Activated CD4-positive, alpha-beta memory T cell treated with anti-CD3 and anti-CD28 coated beads for 36 hours (primary cell): ENCODE results near the gene OPN1SW. TPM values are rescaled to one million over a fixed set of nuclear protein-coding genes. Genes with fewer than 3 reads are reported as not detected.

ENCODE experiments used
- CTCF ChIA-PET: fragments of 350-600 bp; sonication (Branson Sonifier 250); formaldehyde crosslinking; loops from one replicate; lab custom pipeline; 2021; ENCODE audit warnings: antibody characterized with exemption, inconsistent platforms; lab: Charles Lee
- POLR2A ChIA-PET: fragments of 350-600 bp; sonication (Branson Sonifier 250); formaldehyde crosslinking; loops from one replicate; lab custom pipeline; 2021; ENCODE audit warnings: antibody characterized with exemption; lab: Charles Lee
- DNase-seq: peaks from one replicate; pipeline ENCODE4 v3.0.0-alpha.2; 2020
- H3K27ac Mint-ChIP-seq: one replicate; pipeline ENCODE4 v1.8.0; 2021; ENCODE audit warnings: mixed read lengths
- H3K27me3 Mint-ChIP-seq: one replicate; pipeline ENCODE4 v1.8.0; 2021; ENCODE audit warnings: mixed read lengths
- H3K36me3 Mint-ChIP-seq: one replicate; pipeline ENCODE4 v1.8.0; 2021; ENCODE audit warnings: mixed read lengths
- H3K4me1 Mint-ChIP-seq: one replicate; pipeline ENCODE4 v1.8.0; 2021; ENCODE audit warnings: low read depth, mixed read lengths
- H3K4me3 Mint-ChIP-seq: one replicate; pipeline ENCODE4 v1.8.0; 2021; ENCODE audit warnings: mild to moderate bottlenecking, mixed read lengths
- H3K9me3 Mint-ChIP-seq: one replicate; pipeline ENCODE4 v1.8.0; 2021; ENCODE audit warnings: mixed read lengths
- intact Hi-C: fragments of 100-400 bp; cut with micrococcal nuclease; formaldehyde crosslinking; loops from one replicate; pipeline ENCODE4 v1.15.1; 2023
- total RNA-seq, 2 experiments: library from RNA; stranded (reverse); gene quantifications; one replicate each; pipeline ENCODE4 v1.2.3, GENCODE V29; 2021

Gene OPN1SW
- total RNA-seq, 2 experiments from 2014 or later: not detected

GRCh38 chr7:128791972-128792327 is 16.4 kb upstream of the OPN1SW start:
- no peaks in the 10 kb centered on the region for H3K9me3 Mint-ChIP-seq
- no peak for DNase-seq
- H3K27ac Mint-ChIP-seq: no peak overlapping the region
- intact Hi-C loops: loop anchor here (2.0 to 5.0 kb wide), 2 partner anchors 55 to 71 kb away; partner anchors contain the start of genes ATP6V1F and CALU
- peak overlapping the region; percentile 77 for H3K4me3 Mint-ChIP-seq
- ChIA-PET POLR2A (no interaction called here), CTCF (interaction anchor here (1.0 kb wide), 1 partner anchor 54 kb away, joined by 3 read pairs; no protein-coding TSS in a partner anchor)
- H3K4me1 Mint-ChIP-seq: no peaks in the 10 kb centered on the region
- H3K27me3 Mint-ChIP-seq: no peaks in the 10 kb centered on the region
- H3K36me3 Mint-ChIP-seq: no peaks in the 10 kb centered on the region

- ChIA-PET CTCF (interaction anchor here (1.0 kb wide), 1 partner anchor 53 kb away, joined by 3 read pairs; no protein-coding TSS in a partner anchor), POLR2A (no interaction called here)
- intact Hi-C loops: loop anchor here (2.0 to 5.0 kb wide), 2 partner anchors 54 to 71 kb away; partner anchors contain the start of genes ATP6V1F and CALU
- Mint-ChIP-seq H3K9me3 (no peaks in the 10 kb centered on the region), H3K27ac (no peak within 1 kb of the TSS), H3K4me1 (no peaks in the 10 kb centered on the region), H3K4me3 (peak within 1 kb of the TSS; percentile 77), H3K36me3 (no peaks in the 10 kb centered on the region), H3K27me3 (no peaks in the 10 kb centered on the region)
- DNase-seq: peak; percentile 83
These were observed 15.8 kb upstream of the OPN1SW start, which contains the start of gene CCDC136 for GRCh38 chr7:128791121-128791971. CCDC136 (plus strand) TSS chr7:128791968; CDS start chr7:128792412, 444 bp downstream.

- Mint-ChIP-seq H3K9me3 (no peaks in the 10 kb centered on the region), H3K27me3 (no peaks in the 10 kb centered on the region), H3K4me3 (peak overlapping the region; percentile 62), H3K36me3 (no peaks in the 10 kb centered on the region), H3K27ac (no peak overlapping the region), H3K4me1 (no peaks in the 10 kb centered on the region)
- ChIA-PET POLR2A (no interaction called here), CTCF (no interaction called here)
- intact Hi-C loops: loop anchor here (2.0 to 5.0 kb wide), 2 partner anchors 53 to 72 kb away; partner anchors contain the start of genes ATP6V1F and CALU
- DNase-seq: no peak
These were observed 14.9 kb upstream of the OPN1SW start for GRCh38 chr7:128790315-128791041.

- Mint-ChIP-seq H3K27me3 (no peaks in the 10 kb centered on the region), H3K4me3 (no peak overlapping the region), H3K4me1 (no peaks in the 10 kb centered on the region), H3K9me3 (no peaks in the 10 kb centered on the region), H3K27ac (no peak overlapping the region), H3K36me3 (no peaks in the 10 kb centered on the region)
- POLR2A ChIA-PET: no interaction called here
- no peak for DNase-seq
- CTCF ChIA-PET: no interaction called here
- intact Hi-C loops: no loop called here
These were observed 13.1 kb upstream of the OPN1SW start for GRCh38 chr7:128788446-128789412.

- H3K27ac Mint-ChIP-seq: no peak overlapping the region
- no peaks in the 10 kb centered on the region for H3K9me3 Mint-ChIP-seq
- H3K36me3 Mint-ChIP-seq: no peaks in the 10 kb centered on the region
- no peak overlapping the region for H3K4me3 Mint-ChIP-seq
- H3K4me1 Mint-ChIP-seq: no peaks in the 10 kb centered on the region
- intact Hi-C loops: no loop called here
- ChIA-PET POLR2A (no interaction called here), CTCF (interaction anchor here (1.2 kb wide), 1 partner anchor 98 kb away, joined by 3 read pairs; no protein-coding TSS in a partner anchor)
- DNase-seq: no peak
- no peaks in the 10 kb centered on the region for H3K27me3 Mint-ChIP-seq
These were observed 10.1 kb upstream of the OPN1SW start for GRCh38 chr7:128785738-128786137.

- ChIA-PET POLR2A (no interaction called here), CTCF (no interaction called here)
- intact Hi-C loops: no loop called here
- DNase-seq: peak; percentile 20
- Mint-ChIP-seq H3K27ac (no peak overlapping the region), H3K4me1 (no peaks in the 10 kb centered on the region), H3K9me3 (peaks cover 2% of the 10 kb centered on the region), H3K36me3 (no peaks in the 10 kb centered on the region), H3K4me3 (no peak overlapping the region), H3K27me3 (no peaks in the 10 kb centered on the region)
These were observed 7.7 kb upstream of the OPN1SW start for GRCh38 chr7:128783143-128783861.

- peaks cover 17% of the 10 kb centered on the region for H3K9me3 Mint-ChIP-seq
- H3K27ac Mint-ChIP-seq: no peak overlapping the region
- H3K4me1 Mint-ChIP-seq: peaks cover 12% of the 10 kb centered on the region
- peaks cover 9% of the 10 kb centered on the region for H3K36me3 Mint-ChIP-seq
- intact Hi-C loops: no loop called here
- DNase-seq: no peak
- no peak overlapping the region for H3K4me3 Mint-ChIP-seq
- POLR2A ChIA-PET: no interaction called here
- H3K27me3 Mint-ChIP-seq: no peaks in the 10 kb centered on the region
- CTCF ChIA-PET: interaction anchor here (1.6 kb wide), 1 partner anchor 102 kb away, joined by 4 read pairs; no protein-coding TSS in a partner anchor
These were observed 6.3 kb upstream of the OPN1SW start for GRCh38 chr7:128781851-128782250.

- Mint-ChIP-seq H3K4me3 (no peak overlapping the region), H3K27me3 (no peaks in the 10 kb centered on the region), H3K36me3 (peaks cover 9% of the 10 kb centered on the region), H3K9me3 (peaks cover 20% of the 10 kb centered on the region), H3K27ac (no peak overlapping the region), H3K4me1 (peaks cover 14% of the 10 kb centered on the region)
- intact Hi-C loops: no loop called here
- no peak for DNase-seq
- ChIA-PET POLR2A (no interaction called here), CTCF (interaction anchor here (1.6 kb wide), 1 partner anchor 103 kb away, joined by 4 read pairs; no protein-coding TSS in a partner anchor)
These were observed 5.5 kb upstream of the OPN1SW start for GRCh38 chr7:128781126-128781525.

GRCh38 chr7:128778946-128779345 is 3.4 kb upstream of the OPN1SW start:
- Mint-ChIP-seq H3K36me3 (peaks cover 19% of the 10 kb centered on the region), H3K27me3 (no peaks in the 10 kb centered on the region), H3K27ac (no peak overlapping the region), H3K4me1 (peaks cover 14% of the 10 kb centered on the region), H3K9me3 (peaks cover 20% of the 10 kb centered on the region), H3K4me3 (no peak overlapping the region)
- POLR2A ChIA-PET: no interaction called here
- DNase-seq: no peak
- CTCF ChIA-PET: no interaction called here
- intact Hi-C loops: no loop called here

GRCh38 chr7:128777156-128778123 is 1.8 kb upstream of the OPN1SW start:
- peaks cover 20% of the 10 kb centered on the region for H3K9me3 Mint-ChIP-seq
- H3K4me3 Mint-ChIP-seq: peak overlapping the region; percentile 33
- H3K36me3 Mint-ChIP-seq: peaks cover 27% of the 10 kb centered on the region
- H3K4me1 Mint-ChIP-seq: peaks cover 14% of the 10 kb centered on the region
- DNase-seq: no peak
- POLR2A ChIA-PET: no interaction called here
- CTCF ChIA-PET: no interaction called here
- H3K27ac Mint-ChIP-seq: peak overlapping the region; percentile 62
- intact Hi-C loops: no loop called here
- H3K27me3 Mint-ChIP-seq: no peaks in the 10 kb centered on the region
